Measurements from ENCODE around the gene SCGN.

- no peak for TF ChIP-seq CTCF (IDR thresholded peaks at IDR 0.05; ENCODE audit: borderline replicate concordance, extremely low read depth, low read length, poor library complexity, severe bottlenecking)
- TF ChIP-seq EZH2 (IDR thresholded peaks at IDR 0.05; ENCODE audit: borderline replicate concordance, low read depth, low read length, severe bottlenecking), result no peak
These were observed 58.3 kb downstream of the SCGN start for GRCh38 chr6:25710287-25710686.

Data from DND-41 (cell line).